GM18861 (cell line): ENCODE data around the gene SMIM24.
"Not testable (repeated sequence)": the region's sequence is repeated elsewhere in the genome, so short reads cannot be mapped to it uniquely, and the experiment has no call there.

ENCODE experiments used
- ATAC-seq: cut with Tn5 transposase; IDR thresholded peaks from one replicate; pipeline ENCODE4 v1.9.1; 2021; ENCODE audit not compliant: unreplicated experiment

SMIM24 gene

DNA sequence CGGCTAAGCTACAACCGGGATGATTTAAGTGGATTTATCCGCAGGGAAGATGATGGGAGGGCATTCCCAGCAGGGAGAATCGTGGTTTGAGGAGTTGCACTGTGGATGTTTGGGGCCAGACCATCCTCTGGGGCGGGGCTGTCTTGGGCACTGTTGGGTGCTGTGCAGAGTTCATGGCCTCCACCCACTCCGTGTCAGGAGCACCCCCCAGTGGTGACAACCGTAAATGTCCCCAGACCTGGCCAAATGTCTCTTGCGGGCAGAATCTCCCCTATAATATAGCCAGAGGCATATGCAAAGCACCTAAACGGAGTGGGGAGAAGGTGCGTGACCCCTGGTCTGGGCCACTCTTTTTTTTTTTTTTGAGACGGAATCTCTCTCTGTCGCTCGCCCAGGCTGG is 40.2 kb downstream of the SMIM24 start:
- no peak for ATAC-seq

DNA sequence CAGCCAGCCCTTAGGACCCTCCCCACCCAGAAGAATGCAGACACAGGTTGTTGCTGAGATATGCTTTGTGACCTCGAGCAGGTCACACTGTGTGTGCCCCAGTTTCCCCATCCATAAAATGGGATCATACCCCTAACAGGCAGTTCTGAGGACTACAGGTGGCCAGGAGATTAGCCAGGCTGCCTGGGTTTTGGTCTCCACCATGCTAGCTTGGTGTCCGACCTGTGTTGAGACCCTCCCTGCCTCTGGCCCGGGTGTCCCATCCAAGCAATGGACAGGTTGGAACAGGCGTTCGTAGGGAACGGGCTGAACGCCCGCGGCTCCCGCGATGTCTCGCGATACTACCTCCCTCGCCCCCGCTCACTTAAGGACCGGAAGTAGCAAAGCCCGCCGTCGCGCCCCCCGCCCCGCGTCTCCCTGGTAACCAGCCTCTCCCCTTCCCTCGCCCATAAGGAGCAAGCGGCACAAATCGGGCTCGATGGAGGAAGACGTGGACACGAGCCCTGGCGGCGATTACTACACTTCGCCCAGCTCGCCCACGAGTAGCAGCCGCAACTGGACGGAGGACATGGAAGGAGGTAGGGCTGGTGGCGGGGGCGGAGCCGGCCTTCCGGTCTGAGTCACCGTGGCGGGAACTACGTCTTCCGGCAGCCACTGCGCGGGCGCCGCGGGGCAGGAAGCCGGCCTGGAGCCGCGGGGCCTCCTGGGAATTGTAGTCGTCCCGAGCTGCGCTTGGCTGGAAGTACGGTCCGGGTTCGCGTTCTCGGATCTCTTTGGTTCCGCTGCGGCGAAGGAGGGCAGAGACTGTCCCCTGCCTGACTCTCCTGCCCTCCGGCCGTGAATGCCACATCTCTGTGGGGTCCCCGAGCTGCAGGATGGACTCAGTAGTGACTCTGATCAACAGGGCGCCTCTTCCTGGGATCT is 45.4 kb downstream of the SMIM24 start:
- peak; percentile 79 for ATAC-seq

DNA sequence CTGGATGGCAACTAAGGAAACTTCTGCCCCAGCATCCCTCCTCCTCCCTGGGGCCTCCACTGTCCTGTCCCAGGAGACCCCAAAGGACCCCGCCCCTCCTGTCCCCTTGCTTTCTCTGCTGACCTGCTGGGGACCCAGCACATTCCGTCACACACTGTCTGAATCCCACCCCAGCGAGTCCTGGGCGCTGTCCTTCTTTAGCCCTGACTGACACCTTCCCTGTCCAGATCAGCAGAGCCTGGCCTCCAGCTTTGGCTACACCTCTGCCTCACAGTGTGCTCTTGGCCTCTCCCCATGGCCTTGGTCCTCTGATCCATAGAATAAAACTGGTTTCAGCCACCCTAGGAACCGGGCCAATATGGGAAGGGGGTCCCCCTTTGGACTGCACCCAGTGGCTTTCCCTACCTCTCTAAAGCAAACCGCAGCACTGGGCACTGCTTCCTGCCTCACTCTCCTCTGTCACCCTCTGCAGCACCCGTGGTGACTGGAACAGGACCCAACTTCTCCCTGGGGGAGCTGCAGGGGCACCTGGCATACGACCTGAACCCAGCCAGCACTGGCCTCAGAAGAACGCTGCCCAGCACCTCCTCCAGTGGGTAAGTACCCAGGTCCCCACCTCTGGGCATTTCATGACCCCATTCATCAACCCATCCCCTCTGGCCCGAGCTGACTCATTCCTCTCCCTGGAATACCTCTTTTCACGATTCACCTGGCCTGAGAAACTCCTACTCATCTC is 46.4 kb downstream of the SMIM24 start:
- ATAC-seq = no peak

DNA sequence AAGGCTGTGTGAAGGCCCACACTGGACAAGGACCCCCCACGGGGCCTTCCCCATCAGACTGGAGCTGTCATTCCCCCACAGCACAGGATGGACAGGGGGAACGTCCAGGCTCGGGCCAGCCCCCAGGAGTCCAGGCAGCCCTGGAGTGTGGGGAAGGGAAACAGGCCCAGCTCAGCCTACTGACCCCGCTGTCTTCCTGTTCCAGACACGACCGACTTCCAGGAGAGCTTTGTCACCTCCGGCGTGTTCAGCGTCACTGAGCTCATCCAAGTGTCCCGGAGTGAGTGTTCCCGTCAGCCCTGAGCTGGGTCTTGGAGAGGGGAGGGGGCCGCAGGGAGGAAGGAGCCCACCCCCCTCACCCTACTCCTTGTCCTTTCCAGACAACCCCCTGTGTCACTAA is 47.0 kb downstream of the SMIM24 start:
- ATAC-seq = no peak

DNA sequence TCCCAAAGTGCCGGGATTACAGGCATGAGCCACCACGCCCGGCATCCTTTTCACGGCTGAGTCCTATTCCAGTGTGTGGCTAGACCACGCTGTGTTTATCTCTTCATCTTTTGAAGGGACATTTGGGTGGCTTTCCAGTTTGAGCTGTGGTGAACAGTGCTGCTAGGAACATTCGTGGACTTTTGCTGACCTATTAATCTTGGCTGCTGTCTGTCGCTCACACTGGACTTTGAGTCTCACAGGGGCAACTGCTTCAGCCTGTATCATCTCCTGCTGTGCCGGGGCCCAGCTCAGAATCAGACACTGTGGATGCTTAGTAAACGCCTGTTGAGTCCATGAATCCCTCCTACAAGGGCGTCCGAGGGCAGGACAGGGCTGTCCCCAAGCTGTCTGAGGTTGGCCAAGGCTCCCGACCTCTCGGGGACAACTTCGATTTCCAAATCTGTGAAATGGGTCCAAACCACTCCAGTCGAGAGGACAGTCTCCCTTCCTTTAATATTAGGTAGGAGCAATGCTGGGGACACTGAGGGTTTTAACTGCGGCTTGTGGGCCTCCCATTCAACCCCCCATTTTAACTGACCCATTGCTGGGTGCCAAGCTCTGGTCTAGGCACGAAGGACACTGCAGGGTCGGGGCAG is 48.4 kb downstream of the SMIM24 start:
- ATAC-seq = no peak

DNA sequence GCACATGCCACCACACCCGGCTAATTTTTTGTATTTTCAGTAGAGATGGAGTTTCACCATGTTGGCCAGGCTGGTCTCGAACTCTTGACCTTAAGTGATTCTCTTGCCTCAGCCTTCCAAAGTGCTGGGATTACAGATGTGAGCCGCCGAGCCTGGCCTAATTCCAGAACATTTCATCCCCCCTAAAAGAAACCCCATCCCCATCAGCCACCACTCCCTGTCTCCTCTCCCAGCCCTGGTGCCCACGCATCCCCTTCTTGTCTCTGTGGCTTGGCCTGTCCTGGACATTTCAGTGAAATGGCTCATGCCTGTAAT is 50.0 kb downstream of the SMIM24 start:
- not testable (repeated sequence) for ATAC-seq

DNA sequence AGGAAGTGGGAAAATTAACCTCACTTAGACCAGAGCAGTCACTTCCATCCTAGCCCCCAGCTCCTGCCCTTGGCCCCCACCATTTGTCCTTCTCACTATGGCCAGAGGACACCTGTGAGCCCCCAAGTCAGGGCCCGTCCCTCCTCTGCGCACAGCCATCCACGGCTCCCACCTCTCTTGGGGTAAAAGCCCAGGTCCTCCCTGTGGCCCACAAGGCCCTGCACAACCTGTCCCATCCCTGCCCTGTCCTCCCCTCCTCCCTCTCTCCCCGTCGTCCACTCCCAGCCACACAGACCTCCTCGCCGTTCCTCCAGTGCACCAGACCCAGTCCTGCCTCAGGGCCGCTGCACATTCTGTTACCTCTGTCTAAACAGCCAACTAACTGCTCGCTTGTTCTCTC is 53.9 kb downstream of the SMIM24 start:
- no peak for ATAC-seq
